ENCODE measurements around the gene EIF3C.
"Not testable (repeated sequence)": the region's sequence is repeated elsewhere in the genome, so short reads cannot be mapped to it uniquely, and the experiment has no call there.

GRCh38 chr16:28750469-28751067 lies 39.3 kb downstream of the EIF3C start:
- TF ChIP-seq CTCF (conservative IDR thresholded peaks at IDR 0.05 in 1 of 2, IDR thresholded peaks at IDR 0.05 in 1 of 2; ENCODE audit: low read depth in 1 of 2, low read length in 2 of 2); EZH2 (IDR thresholded peaks at IDR 0.05; ENCODE audit: low read length, missing control alignments): not testable (repeated sequence)
